GM12891 (cell line): ENCODE measurements around the gene GRAMD1B.

Experiments used
- DNase-seq: peaks from one replicate; pipeline ENCODE4 v3.0.0; 2011; ENCODE audit warnings: low spot score; ENCODE audit not compliant: insufficient read length
- FAIRE-seq: peaks from 2 replicates; lab custom pipeline; 2011; peaks lifted over from hg19 to GRCh38; lab: Jason Lieb, UNC
- PAX5 ChIP-seq: IDR thresholded peaks from 2 replicates; pipeline ENCODE4 v1.6.1; 2011; ENCODE audit warnings: low read length, moderate library complexity, mild to moderate bottlenecking; ENCODE audit not compliant: insufficient read depth, severe bottlenecking
- POLR2A ChIP-seq: IDR thresholded peaks from 2 replicates; pipeline ENCODE4 v1.6.1; 2011; ENCODE audit warnings: low read depth, low read length, control low read depth
- POLR2AphosphoS5 ChIP-seq: IDR thresholded peaks from 2 replicates; pipeline ENCODE4 v1.6.1; 2011; ENCODE audit warnings: low read depth, low read length, control low read depth
- POU2F2 ChIP-seq: IDR thresholded peaks from 2 replicates; pipeline ENCODE4 v1.6.1; 2011; ENCODE audit warnings: low read depth, mild to moderate bottlenecking, control low read depth, low read length, moderate library complexity
- SPI1 ChIP-seq: IDR thresholded peaks from 2 replicates; pipeline ENCODE4 v1.6.1; 2011; ENCODE audit warnings: low read depth, low read length, control low read depth
- TAF1 ChIP-seq: IDR thresholded peaks from 2 replicates; pipeline ENCODE4 v1.6.1; 2011; ENCODE audit warnings: low read depth, low read length, control low read depth

GRAMD1B gene

GRCh38 chr11:123670081-123670480 is 240.0 kb downstream of the GRAMD1B start:
- no peak for DNase-seq
- FAIRE-seq, result no peak
- TF ChIP-seq TAF1, result no peak
- TF ChIP-seq PAX5, result no peak
- TF ChIP-seq SPI1, result no peak
- no peak for TF ChIP-seq POLR2AphosphoS5
- TF ChIP-seq POLR2A, result no peak
- TF ChIP-seq POU2F2, result no peak

- FAIRE-seq (no peak), DNase-seq (no peak)
- TF ChIP-seq POU2F2, result no peak
- no peak for TF ChIP-seq SPI1
- no peak for TF ChIP-seq POLR2AphosphoS5
- no peak for TF ChIP-seq TAF1
- no peak for TF ChIP-seq POLR2A
- TF ChIP-seq PAX5, result no peak
Observed at GRCh38 chr11:123671534-123671933, 241.5 kb downstream of the GRAMD1B start.

- DNase-seq (no peak), FAIRE-seq (no peak)
- no peak for TF ChIP-seq TAF1
- TF ChIP-seq POLR2A, result no peak
- no peak for TF ChIP-seq PAX5
- no peak for TF ChIP-seq POLR2AphosphoS5
- TF ChIP-seq SPI1, result no peak
- no peak for TF ChIP-seq POU2F2
Observed at GRCh38 chr11:123672568-123672967, 242.5 kb downstream of the GRAMD1B start.

DNA sequence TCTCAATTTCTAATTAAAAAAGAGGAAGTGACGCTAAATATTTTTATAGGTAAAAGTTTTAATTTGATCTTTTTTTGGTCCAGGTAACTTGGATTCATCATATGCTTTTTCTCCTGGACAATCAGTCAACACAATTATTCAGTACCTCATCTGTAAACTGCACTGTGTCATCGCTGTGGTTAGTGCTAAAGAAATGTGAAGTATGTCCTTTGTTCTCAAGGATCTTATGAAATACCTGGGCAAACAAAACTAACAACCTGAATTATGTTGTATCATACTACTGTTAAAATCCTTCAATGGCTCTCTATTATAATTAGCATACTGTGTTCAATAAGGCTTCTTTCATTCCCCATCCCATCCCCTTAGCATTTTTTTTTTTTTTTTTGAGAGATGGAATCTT is 244.2 kb downstream of the GRAMD1B start:
- no peak for FAIRE-seq
- TF ChIP-seq TAF1, result no peak
- TF ChIP-seq POLR2AphosphoS5, result no peak
- TF ChIP-seq SPI1, result no peak
- TF ChIP-seq PAX5, result no peak
- TF ChIP-seq POU2F2, result no peak
- TF ChIP-seq POLR2A, result no peak
- no peak for DNase-seq
